NCI-H82 (cell line): Measurements from ENCODE around the gene F9.

Source experiments
- DNase-seq: peaks from one replicate; lab custom pipeline; 2025; lab: John Stamatoyannopoulos, UW

The F9 gene

DNA sequence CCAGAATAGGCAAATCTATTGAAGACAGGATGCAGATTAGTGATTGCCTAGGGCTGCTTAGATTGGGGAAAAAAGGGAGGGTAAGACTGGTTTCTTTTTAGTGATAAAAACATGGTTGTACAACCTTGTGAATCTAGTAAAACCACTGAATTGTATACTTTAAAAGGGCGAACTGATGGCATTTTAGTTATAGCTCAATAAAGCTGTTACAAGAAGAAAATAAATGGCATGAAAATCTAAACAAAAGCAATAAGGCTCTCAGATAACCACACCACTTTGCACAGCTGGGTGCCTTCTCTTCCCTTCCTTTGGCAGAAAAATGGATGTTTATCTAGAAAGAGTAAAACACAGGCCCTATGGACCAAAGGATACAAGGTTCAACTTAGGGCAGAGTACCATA is 69.6 kb downstream of the F9 start:
- no peak for DNase-seq
